ENCODE data around the gene MN1. TPM values are rescaled to one million over a fixed set of nuclear protein-coding genes. Genes with fewer than 3 reads are reported as not detected.

The MN1 gene
- total and polyA plus RNA-seq, 2 of the 4 experiments (the other 2 are of a cell fraction) = 0.36 to 1.3 TPM

GRCh38 chr22:27802346-27803073, 954 bp upstream of the MN1 start (continued):
- TF ChIP-seq MAZ (IDR thresholded peaks at IDR 0.05; ENCODE audit: borderline replicate concordance, low read depth, low read length) (no peak), CHD1 (IDR thresholded peaks at IDR 0.05; ENCODE audit: low read depth, low read length) (no peak)

- H3K9me3 ChIP-seq (ENCODE audit: control insufficient read depth, insufficient read depth, low read length) = no peaks in the 10 kb centered on the region
- H3K36me3 ChIP-seq (ENCODE audit: control insufficient read depth, insufficient read depth, low read length) = peaks cover 20% of the 10 kb centered on the region; the same call in 1 of the 2 replicates
- H2BK5ac ChIP-seq (ENCODE audit: low read depth, low read length, poor library complexity, severe bottlenecking) = no peak overlapping the region
- no peaks in the 10 kb centered on the region; a peak in 2 of 4 replicates for H3K79me1 ChIP-seq (ENCODE audit: low read depth in 1 of 2, low read length in 2 of 2)
- H3K18ac ChIP-seq (ENCODE audit: low read depth, low read length) = no peak overlapping the region; the same call in 1 of the 2 replicates
- H3K9me1 ChIP-seq (ENCODE audit: insufficient read depth, low read length) = 0 out of 2 replicates have a peak, but pooled peaks cover 3% of the 10 kb centered on the region
- H2BK15ac ChIP-seq (ENCODE audit: low read depth, low read length) = no peak overlapping the region
- ATAC-seq (ENCODE audit: low read depth) (peak; percentile 42), DNase-seq (peak; percentile 41)
- H3K27me3 ChIP-seq (ENCODE audit: control insufficient read depth, insufficient read depth, low read length) = no peaks in the 10 kb centered on the region; the same call in 1 of the 2 replicates
- H2BK20ac ChIP-seq (ENCODE audit: low read depth, low read length) = no peak overlapping the region
- peak overlapping the region; percentile 97 for H2AFZ ChIP-seq (replicated peaks; ENCODE audit: low read length, poor library complexity)
- in situ Hi-C loops (cut with MboI; ENCODE audit: low sequenced_read_pairs) = loop anchor here (10.0 kb wide), 1 partner anchor 396 kb away; no protein-coding TSS in a partner anchor
- no peak overlapping the region for H3K56ac ChIP-seq (ENCODE audit: extremely low read depth, insufficient read depth, low read length)
- CTCF ChIA-PET = interaction anchor here (0.6 to 1.3 kb wide), 2 partner anchors 30 to 1045 kb away, joined by 4 to 7 read pairs; no protein-coding TSS in a partner anchor
- H3K27ac ChIP-seq (ENCODE audit: insufficient read depth, low read length) = peak overlapping the region; percentile 85
- H3K4ac ChIP-seq (ENCODE audit: low read depth, low read length) = peak overlapping the region; percentile 58; the same call in 1 of the 2 replicates
- H4K20me1 ChIP-seq (ENCODE audit: insufficient read depth, low read length) = peaks cover 7% of the 10 kb centered on the region; the same call in 1 of the 2 replicates
- peak overlapping the region; percentile 80 for H3K4me2 ChIP-seq (ENCODE audit: low read depth, low read length)
- POLR2A ChIA-PET (ENCODE audit: unreplicated experiment) = no interaction called here
- 2% methylated on average over 16 of the region's 58 CpGs; no CpG with 5 or more reads in 1 of the 2 experiments for WGBS, 2 experiments (ENCODE audit: extremely low coverage in 2 of 2, insufficient read length in 1 of 2)
- H2AK5ac ChIP-seq (ENCODE audit: low read depth, low read length) = no peak overlapping the region
- peaks cover 14% of the 10 kb centered on the region for H3K4me1 ChIP-seq (ENCODE audit: control insufficient read depth, insufficient read depth, low read length)
- peak overlapping the region; percentile 98 for H3K4me3 ChIP-seq (ENCODE audit: insufficient read depth, low read depth, low read length)
- BruUV-seq (replicated peaks) = no TSS peak
- no peak overlapping the region for H4K5ac ChIP-seq (ENCODE audit: low read depth, low read length)
- TF ChIP-seq RCOR1 (IDR thresholded peaks at IDR 0.05; ENCODE audit: insufficient replicate concordance, low read length) (no peak), BHLHE40 (IDR thresholded peaks at IDR 0.05; ENCODE audit: low read depth, low read length) (no peak), ELK1 (IDR thresholded peaks at IDR 0.05; ENCODE audit: borderline replicate concordance, low read depth, low read length) (no peak), CTCF (conservative IDR thresholded peaks at IDR 0.05; ENCODE audit: low read depth, low read length) (0 out of 2 replicates have a peak, but pooled peaks have one; percentile 12), RFX5 (IDR thresholded peaks at IDR 0.05; ENCODE audit: low read depth, low read length) (no peak), MAFK (IDR thresholded peaks at IDR 0.05; ENCODE audit: low read depth, low read length) (no peak), MXI1 (IDR thresholded peaks at IDR 0.05; ENCODE audit: borderline replicate concordance, low read depth, low read length) (peak; percentile 20; the same call in 1 of the 2 replicates), RAD21 (IDR thresholded peaks at IDR 0.05; ENCODE audit: low read length) (peak; percentile 18; the same call in 1 of the 2 replicates)
- peak overlapping the region; percentile 94 for H2AK9ac ChIP-seq (replicated peaks; ENCODE audit: low read depth, low read length, poor library complexity)
- H3K9ac ChIP-seq (ENCODE audit: low read depth, low read length) = peak overlapping the region; percentile 78
- peak overlapping the region; percentile 75 for H2BK120ac ChIP-seq (ENCODE audit: low read depth, low read length)
- no peak overlapping the region for H3K14ac ChIP-seq (replicated peaks; ENCODE audit: low read depth, low read length)
- H4K91ac ChIP-seq (ENCODE audit: insufficient read depth, low read depth, low read length) = peak overlapping the region; percentile 41; the same call in 1 of the 2 replicates
- dilution Hi-C loops (cut with HindIII; ENCODE audit: low sequenced_read_pairs, unreplicated experiment) = no loop called here
- no peak overlapping the region; a peak in 2 of 4 replicates for H4K8ac ChIP-seq (ENCODE audit: low read depth in 2 of 2, low read length in 2 of 2)
- no peak overlapping the region for H3K23ac ChIP-seq (ENCODE audit: low read depth, low read length)
- intact Hi-C loops (cut with micrococcal nuclease) = loop anchor here (5.0 to 10.0 kb wide), 6 partner anchors 66 to 909 kb away; no protein-coding TSS in a partner anchor
These were observed 347 bp downstream of the MN1 start for GRCh38 chr22:27801202-27801615.
